H54 (cell line): ENCODE measurements around the gene ST3GAL4.
"Not testable (repeated sequence)": the region's sequence is repeated elsewhere in the genome, so short reads cannot be mapped to it uniquely, and the experiment has no call there.

Experiments used
- DNase-seq: peaks from one replicate; pipeline ENCODE4 v3.0.0; 2011; ENCODE audit warnings: low spot score, mixed read lengths; ENCODE audit not compliant: insufficient read length
- FAIRE-seq: peaks from 3 replicates; lab custom pipeline; 2011; peaks lifted over from hg19 to GRCh38; lab: Jason Lieb, UNC
- POLR2A ChIP-seq: IDR thresholded peaks from 2 replicates; pipeline ENCODE4 v1.6.1; 2011; ENCODE audit warnings: low read depth, mild to moderate bottlenecking, low read length

ST3GAL4 gene

GRCh38 chr11:126375726-126376125 is 20.2 kb downstream of the ST3GAL4 start:
- TF ChIP-seq POLR2A, result no peak
- FAIRE-seq, result no peak
- no peak for DNase-seq

- no peak for FAIRE-seq
- no peak for TF ChIP-seq POLR2A
- DNase-seq, result no peak
These were observed 23.3 kb downstream of the ST3GAL4 start for GRCh38 chr11:126378763-126379162.

GRCh38 chr11:126380909-126381308 is 25.4 kb downstream of the ST3GAL4 start:
- FAIRE-seq (no peak), DNase-seq (no peak)
- no peak for TF ChIP-seq POLR2A

- not testable (repeated sequence) for FAIRE-seq
These were observed 26.5 kb downstream of the ST3GAL4 start for GRCh38 chr11:126381960-126382359.

GRCh38 chr11:126382641-126383040 is 27.2 kb downstream of the ST3GAL4 start:
- not testable (repeated sequence) for FAIRE-seq, DNase-seq

More at GRCh38 chr11:126381960-126382359, 26.5 kb downstream of the ST3GAL4 start:
- DNase-seq, result not testable (repeated sequence)

GRCh38 chr11:126383339-126384335 is 28.2 kb downstream of the ST3GAL4 start:
- no peak for DNase-seq
- FAIRE-seq, result no peak
- TF ChIP-seq POLR2A, result no peak

- TF ChIP-seq POLR2A, result no peak
- FAIRE-seq (no peak), DNase-seq (no peak)
These were observed 29.1 kb downstream of the ST3GAL4 start for GRCh38 chr11:126384449-126385070.

GRCh38 chr11:126385991-126386728 is 30.7 kb downstream of the ST3GAL4 start:
- TF ChIP-seq POLR2A, result no peak
- DNase-seq, result no peak
- FAIRE-seq, result no peak

GRCh38 chr11:126386729-126387071 is 31.2 kb downstream of the ST3GAL4 start:
- not testable (repeated sequence) for DNase-seq, FAIRE-seq

- FAIRE-seq, result no peak
- no peak for DNase-seq
- TF ChIP-seq POLR2A, result no peak
These were observed 32.4 kb downstream of the ST3GAL4 start for GRCh38 chr11:126387857-126388256.

GRCh38 chr11:126390272-126390867 is 34.9 kb downstream of the ST3GAL4 start:
- no peak for DNase-seq
- no peak for FAIRE-seq
- TF ChIP-seq POLR2A, result no peak

- TF ChIP-seq POLR2A, result no peak
- DNase-seq (no peak), FAIRE-seq (no peak)
These were observed 35.9 kb downstream of the ST3GAL4 start for GRCh38 chr11:126391286-126391954.

- FAIRE-seq, result no peak
- no peak for DNase-seq
- no peak for TF ChIP-seq POLR2A
These were observed 36.6 kb downstream of the ST3GAL4 start for GRCh38 chr11:126391970-126392632.
